K562 (cell line): ENCODE data around the gene C6orf89. TPM values are rescaled to one million over a fixed set of nuclear protein-coding genes. Genes with fewer than 3 reads are reported as not detected.

ENCODE experiments used
- DMBX1 ChIP-seq: fragments of 250-450 bp; sonication (Bioruptor Pico); IDR thresholded peaks from 2 replicates; pipeline ENCODE4 v1.8.0; 2022; ENCODE audit warnings: inconsistent platforms, mild to moderate bottlenecking, moderate library complexity, borderline replicate concordance
- FOXK1 ChIP-seq: sonication (generic); formaldehyde crosslinking; IDR thresholded peaks from 2 replicates; pipeline ENCODE4 v1.8.0; 2022; ENCODE audit warnings: missing genetic modification reagents, mild to moderate bottlenecking, borderline replicate concordance
- HNRNPH1 ChIP-seq: fragments of 200-400 bp; formaldehyde crosslinking; optimal IDR thresholded peaks from 2 replicates; pipeline ENCODE3; 2017; ENCODE audit warnings: low read depth, mild to moderate bottlenecking, low read length, moderate library complexity
- KDM1A ChIP-seq, 2 experiments: fragments of 450-650 bp; IDR thresholded peaks; 2 replicates each; pipeline ENCODE4 v1.6.1; 2016; ENCODE audit warnings: mild to moderate bottlenecking in 2 of 2
- MAFG ChIP-seq: fragments of 450-650 bp; conservative IDR thresholded peaks from 2 replicates; pipeline ENCODE4 v1.6.1; 2016; ENCODE audit warnings: missing genetic modification characterization, missing compliant biosample characterization
- polyA plus RNA-seq, 8 experiments: library from polyadenylated mRNA; depleted of rRNA in 4 of 8; stranded (reverse) in 5 of 8; unstranded in 3 of 8; fragments of >200 nt; fragmentation: Nextera tagmentation in 2 of 8; fragmentation: Illumina TruSeq in 1 of 8; extraction: Ambion mirVana in 2 of 8; extraction: Trizol in 1 of 8; gene quantifications; 2 replicates each; pipeline versions ENCODE4 v1.2.1 to v1.2.3, GENCODE V29; 2011 to 2014; ENCODE audit warnings: inconsistent platforms in 1 of 8, missing spikeins in 1 of 8
- total RNA-seq, 7 experiments: library from RNA; depleted of rRNA in 6 of 7; stranded (reverse); fragments of >200 nt in 6 of 7; fragmentation: Illumina TruSeq in 2 of 7; extraction: Trizol in 2 of 7; gene quantifications; 2 replicates each; pipeline versions ENCODE4 v1.2.1 to v1.2.3, GENCODE V29; 2011 to 2021; ENCODE audit warnings: low replicate concordance in 1 of 7
- TF ChIP-seq, protein P1 (sequence below): sonication (generic); formaldehyde crosslinking; IDR thresholded peaks from 2 replicates; pipeline ENCODE4 v1.8.0; 2022; ENCODE audit warnings: missing genetic modification reagents, mild to moderate bottlenecking, borderline replicate concordance

The C6orf89 gene
- total and polyA plus RNA-seq, 9 of the 15 experiments (the other 6 are each of a cell fraction or from before 2014, with no cell fraction given): 35.2 to 111 (median 58.5) TPM

DNA sequence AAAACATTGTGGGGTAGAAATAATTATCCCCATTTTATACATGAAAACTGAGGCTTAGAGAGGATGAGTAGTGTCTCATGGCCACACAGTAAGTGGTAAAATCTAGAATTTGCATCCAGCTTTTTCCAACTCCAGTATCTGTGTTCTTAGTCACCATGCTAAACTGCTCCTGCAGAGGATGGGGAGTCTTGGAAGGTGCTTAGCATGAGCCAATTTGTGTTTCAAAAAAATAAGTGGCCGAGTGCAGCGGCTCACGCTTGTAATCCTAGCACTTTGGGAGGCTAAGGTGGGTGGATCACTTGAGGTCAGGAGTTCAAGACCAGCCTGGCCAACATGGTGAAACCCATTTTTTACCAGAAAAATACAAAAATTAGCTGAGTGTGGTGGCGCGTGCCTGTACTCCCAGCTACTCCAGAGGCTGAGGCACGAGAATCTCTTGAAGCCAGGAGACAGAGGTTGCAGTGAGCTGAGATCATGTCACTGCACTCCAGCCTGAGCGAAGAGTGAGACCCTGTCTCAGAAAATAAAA is 2.4 kb downstream of the C6orf89 start (continued):
- TF ChIP-seq HNRNPH1 (no peak), DMBX1 (CRISPR knock-in tag) (no peak), MAFG (tag) (no peak), FOXK1 (CRISPR knock-in tag) (no peak), KDM1A (IDR thresholded peaks at IDR 0.05) (no peak)
- TF ChIP-seq, protein P1, sequence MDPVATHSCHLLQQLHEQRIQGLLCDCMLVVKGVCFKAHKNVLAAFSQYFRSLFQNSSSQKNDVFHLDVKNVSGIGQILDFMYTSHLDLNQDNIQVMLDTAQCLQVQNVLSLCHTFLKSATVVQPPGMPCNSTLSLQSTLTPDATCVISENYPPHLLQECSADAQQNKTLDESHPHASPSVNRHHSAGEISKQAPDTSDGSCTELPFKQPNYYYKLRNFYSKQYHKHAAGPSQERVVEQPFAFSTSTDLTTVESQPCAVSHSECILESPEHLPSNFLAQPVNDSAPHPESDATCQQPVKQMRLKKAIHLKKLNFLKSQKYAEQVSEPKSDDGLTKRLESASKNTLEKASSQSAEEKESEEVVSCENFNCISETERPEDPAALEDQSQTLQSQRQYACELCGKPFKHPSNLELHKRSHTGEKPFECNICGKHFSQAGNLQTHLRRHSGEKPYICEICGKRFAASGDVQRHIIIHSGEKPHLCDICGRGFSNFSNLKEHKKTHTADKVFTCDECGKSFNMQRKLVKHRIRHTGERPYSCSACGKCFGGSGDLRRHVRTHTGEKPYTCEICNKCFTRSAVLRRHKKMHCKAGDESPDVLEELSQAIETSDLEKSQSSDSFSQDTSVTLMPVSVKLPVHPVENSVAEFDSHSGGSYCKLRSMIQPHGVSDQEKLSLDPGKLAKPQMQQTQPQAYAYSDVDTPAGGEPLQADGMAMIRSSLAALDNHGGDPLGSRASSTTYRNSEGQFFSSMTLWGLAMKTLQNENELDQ (CRISPR knock-in tag): no peak
- TF ChIP-seq, all 486 proteins: peak for 8
